Fibroblast of pulmonary artery (primary cell): Measurements from ENCODE around the gene NOC3L.

Source experiments
- DNase-seq: peaks from one replicate; pipeline ENCODE4 v3.0.0-alpha.2; 2010; ENCODE audit warnings: low read depth
- H3K4me3 ChIP-seq: replicated peaks from 2 replicates; pipeline ENCODE4 v1.5.1; 2011; ENCODE audit warnings: low read depth, mild to moderate bottlenecking, control low read depth, low read length, moderate library complexity
- TF ChIP-seq, protein P1 (sequence below): IDR thresholded peaks from 2 replicates; pipeline ENCODE4 v1.5.1; 2011; ENCODE audit warnings: mild to moderate bottlenecking, control low read depth, low read length, inconsistent platforms; ENCODE audit errors: missing control alignments

NOC3L gene

GRCh38 chr10:94292434-94293090, 70.2 kb downstream of the NOC3L start:
- H3K4me3 ChIP-seq, result no peak overlapping the region
- peak; percentile 78 for DNase-seq
- TF ChIP-seq, protein P1, sequence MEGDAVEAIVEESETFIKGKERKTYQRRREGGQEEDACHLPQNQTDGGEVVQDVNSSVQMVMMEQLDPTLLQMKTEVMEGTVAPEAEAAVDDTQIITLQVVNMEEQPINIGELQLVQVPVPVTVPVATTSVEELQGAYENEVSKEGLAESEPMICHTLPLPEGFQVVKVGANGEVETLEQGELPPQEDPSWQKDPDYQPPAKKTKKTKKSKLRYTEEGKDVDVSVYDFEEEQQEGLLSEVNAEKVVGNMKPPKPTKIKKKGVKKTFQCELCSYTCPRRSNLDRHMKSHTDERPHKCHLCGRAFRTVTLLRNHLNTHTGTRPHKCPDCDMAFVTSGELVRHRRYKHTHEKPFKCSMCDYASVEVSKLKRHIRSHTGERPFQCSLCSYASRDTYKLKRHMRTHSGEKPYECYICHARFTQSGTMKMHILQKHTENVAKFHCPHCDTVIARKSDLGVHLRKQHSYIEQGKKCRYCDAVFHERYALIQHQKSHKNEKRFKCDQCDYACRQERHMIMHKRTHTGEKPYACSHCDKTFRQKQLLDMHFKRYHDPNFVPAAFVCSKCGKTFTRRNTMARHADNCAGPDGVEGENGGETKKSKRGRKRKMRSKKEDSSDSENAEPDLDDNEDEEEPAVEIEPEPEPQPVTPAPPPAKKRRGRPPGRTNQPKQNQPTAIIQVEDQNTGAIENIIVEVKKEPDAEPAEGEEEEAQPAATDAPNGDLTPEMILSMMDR, result no peak

GRCh38 chr10:94288361-94289101, 74.2 kb downstream of the NOC3L start:
- DNase-seq, result no peak
- TF ChIP-seq, protein P1, result no peak
- H3K4me3 ChIP-seq, result no peak overlapping the region

- DNase-seq, result peak; percentile 12
- TF ChIP-seq, protein P1, result no peak
- no peak overlapping the region for H3K4me3 ChIP-seq
Measured at GRCh38 chr10:94287336-94287735, 75.4 kb downstream of the NOC3L start.

- peak; percentile 26 for DNase-seq
- H3K4me3 ChIP-seq, result no peak overlapping the region
- TF ChIP-seq, protein P1, result no peak
Measured at GRCh38 chr10:94286901-94287300, 75.8 kb downstream of the NOC3L start.

- TF ChIP-seq, protein P1, result no peak
- H3K4me3 ChIP-seq, result no peak overlapping the region
- no peak for DNase-seq
Measured at GRCh38 chr10:94285271-94285670, 77.5 kb downstream of the NOC3L start.
